K562 (cell line): ENCODE data around the gene NDUFC2. TPM values are rescaled to one million over a fixed set of nuclear protein-coding genes. Genes with fewer than 3 reads are reported as not detected.

Experiments
- CBX3 ChIP-seq, 2 experiments: IDR thresholded peaks; 1 replicate in 1 of 2; 2 replicates in 1 of 2; pipeline ENCODE4 v1.6.1; 2012; ENCODE audit warnings: inconsistent platforms in 2 of 2, low read length in 2 of 2, borderline replicate concordance in 1 of 2, control low read depth in 1 of 2
- ETV1 ChIP-seq: fragments of 450-650 bp; conservative IDR thresholded peaks from 2 replicates; pipeline ENCODE4 v1.6.1; 2016; ENCODE audit warnings: missing genetic modification characterization, control low read depth, low read depth, missing compliant biosample characterization
- FOSL1 ChIP-seq: fragments of 200-800 bp; sonication (Bioruptor generic); conservative IDR thresholded peaks from 2 replicates; pipeline ENCODE4 v1.6.1; 2016; ENCODE audit warnings: missing genetic modification characterization, missing compliant biosample characterization
- FOXJ2 ChIP-seq: fragments of 200-800 bp; sonication (Bioruptor generic); IDR thresholded peaks from 2 replicates; pipeline ENCODE4 v1.6.1; 2016; ENCODE audit warnings: missing genetic modification characterization, missing compliant biosample characterization
- HDAC2 ChIP-seq: fragments of 450-650 bp; IDR thresholded peaks from 2 replicates; pipeline ENCODE4 v1.6.1; 2016; ENCODE audit warnings: mild to moderate bottlenecking
- JUNB ChIP-seq: fragments of 450-650 bp; formaldehyde crosslinking; conservative IDR thresholded peaks from 2 replicates; pipeline ENCODE4 v1.4.0; 2020; ENCODE audit warnings: mild to moderate bottlenecking
- MEF2D ChIP-seq: conservative IDR thresholded peaks from 2 replicates; pipeline ENCODE4 v1.6.1; 2016; ENCODE audit warnings: low read depth, missing genetic modification characterization, missing compliant biosample characterization
- MYNN ChIP-seq, 2 experiments: sonication (generic); formaldehyde crosslinking in 1 of 2; IDR thresholded peaks; 2 replicates each; pipeline versions ENCODE4 v1.5.0 to v1.6.1; 2016 to 2020; ENCODE audit warnings: antibody characterized with exemption in 1 of 2, missing genetic modification reagents in 1 of 2
- POU5F1 ChIP-seq: fragments of 150-350 bp; IDR thresholded peaks from 2 replicates; pipeline ENCODE4 v1.6.1; 2014; ENCODE audit warnings: borderline replicate concordance, low read length, low read depth, mild to moderate bottlenecking; ENCODE audit not compliant: partially characterized antibody
- SMAD3 ChIP-seq: fragments of 450-650 bp; formaldehyde crosslinking; conservative IDR thresholded peaks from 2 replicates; pipeline ENCODE4 v1.4.0; 2020; ENCODE audit warnings: mild to moderate bottlenecking
- SUPT5H ChIP-seq: fragments of 450-650 bp; IDR thresholded peaks from 2 replicates; pipeline ENCODE4 v1.6.1; 2016
- TAF1 ChIP-seq: IDR thresholded peaks from 2 replicates; pipeline ENCODE4 v1.6.1; 2011; ENCODE audit warnings: mild to moderate bottlenecking, low read length, moderate library complexity; ENCODE audit not compliant: insufficient read depth, control insufficient read depth, severe bottlenecking; ENCODE audit errors: extremely low read depth
- TEAD4 ChIP-seq, 2 experiments: sonication (generic) in 1 of 2; formaldehyde crosslinking in 1 of 2; IDR thresholded peaks; 2 replicates each; pipeline versions ENCODE4 v1.6.1 to v1.8.0; 2012 to 2022; ENCODE audit warnings: borderline replicate concordance in 1 of 2, inconsistent platforms in 1 of 2, low read length in 1 of 2, mild to moderate bottlenecking in 1 of 2, missing genetic modification reagents in 1 of 2
- TRIM24 ChIP-seq, 2 experiments: fragments of 450-650 bp; IDR thresholded peaks; 2 replicates each; pipeline ENCODE4 v1.6.1; 2016
- ZNF124 ChIP-seq: sonication (generic); formaldehyde crosslinking; IDR thresholded peaks from 2 replicates; pipeline ENCODE4 v1.8.1; 2022; ENCODE audit warnings: missing genetic modification reagents
- ZNF449 ChIP-seq: fragments of 250-450 bp; sonication (Bioruptor Pico); IDR thresholded peaks from 2 replicates; pipeline ENCODE4 v1.8.0; 2022; ENCODE audit warnings: moderate library complexity, mild to moderate bottlenecking, inconsistent platforms
- ZNF57 ChIP-seq: fragments of 450-650 bp; formaldehyde crosslinking; IDR thresholded peaks from 2 replicates; pipeline ENCODE4 v1.4.0; 2020; ENCODE audit warnings: mild to moderate bottlenecking, moderate library complexity
- ZNF707 ChIP-seq: fragments of 250-450 bp; sonication (Bioruptor Pico); conservative IDR thresholded peaks from 2 replicates; pipeline ENCODE4 v1.8.0; 2022; ENCODE audit warnings: inconsistent platforms, mild to moderate bottlenecking, moderate library complexity
- ZNF780A ChIP-seq: fragments of 250-450 bp; sonication (Bioruptor Pico); IDR thresholded peaks from 2 replicates; pipeline ENCODE4 v1.5.0; 2021; ENCODE audit warnings: mild to moderate bottlenecking
- polyA plus RNA-seq, 8 experiments: library from polyadenylated mRNA; depleted of rRNA in 4 of 8; stranded (reverse) in 5 of 8; unstranded in 3 of 8; fragments of >200 nt; fragmentation: Nextera tagmentation in 2 of 8; fragmentation: Illumina TruSeq in 1 of 8; extraction: Ambion mirVana in 2 of 8; extraction: Trizol in 1 of 8; gene quantifications; 2 replicates each; pipeline versions ENCODE4 v1.2.1 to v1.2.3, GENCODE V29; 2011 to 2014; ENCODE audit warnings: inconsistent platforms in 1 of 8, missing spikeins in 1 of 8
- total RNA-seq, 7 experiments: library from RNA; depleted of rRNA in 6 of 7; stranded (reverse); fragments of >200 nt in 6 of 7; fragmentation: Illumina TruSeq in 2 of 7; extraction: Trizol in 2 of 7; gene quantifications; 2 replicates each; pipeline versions ENCODE4 v1.2.1 to v1.2.3, GENCODE V29; 2011 to 2021; ENCODE audit warnings: low replicate concordance in 1 of 7
- TF ChIP-seq, protein P1 (sequence below): fragments of 250-450 bp; sonication (Bioruptor Pico); IDR thresholded peaks from 2 replicates; pipeline ENCODE4 v1.5.0; 2020; ENCODE audit warnings: mild to moderate bottlenecking
- TF ChIP-seq, protein P2 (sequence below), 3 experiments: fragments of 200-800 bp in 1 of 3; sonication (Bioruptor generic) in 1 of 3; sonication (generic) in 1 of 3; formaldehyde crosslinking in 1 of 3; IDR thresholded peaks; 2 replicates each; pipeline versions ENCODE4 v1.6.1 to v1.8.0; 2016 to 2022; ENCODE audit warnings: mild to moderate bottlenecking in 2 of 3, missing compliant biosample characterization in 2 of 3, missing genetic modification characterization in 2 of 3, missing genetic modification reagents in 1 of 3
- TF ChIP-seq, protein P3 (sequence below): fragments of 250-450 bp; sonication (Bioruptor Pico); IDR thresholded peaks from 2 replicates; pipeline ENCODE4 v1.8.0; 2021; ENCODE audit warnings: borderline replicate concordance, mild to moderate bottlenecking, moderate library complexity; ENCODE audit not compliant: poor library complexity, severe bottlenecking

Gene NDUFC2
- total and polyA plus RNA-seq, 9 of the 15 experiments (the other 6 are each of a cell fraction or from before 2014, with no cell fraction given) = 168 to 1,119 (median 442) TPM

- TF ChIP-seq, protein P1, sequence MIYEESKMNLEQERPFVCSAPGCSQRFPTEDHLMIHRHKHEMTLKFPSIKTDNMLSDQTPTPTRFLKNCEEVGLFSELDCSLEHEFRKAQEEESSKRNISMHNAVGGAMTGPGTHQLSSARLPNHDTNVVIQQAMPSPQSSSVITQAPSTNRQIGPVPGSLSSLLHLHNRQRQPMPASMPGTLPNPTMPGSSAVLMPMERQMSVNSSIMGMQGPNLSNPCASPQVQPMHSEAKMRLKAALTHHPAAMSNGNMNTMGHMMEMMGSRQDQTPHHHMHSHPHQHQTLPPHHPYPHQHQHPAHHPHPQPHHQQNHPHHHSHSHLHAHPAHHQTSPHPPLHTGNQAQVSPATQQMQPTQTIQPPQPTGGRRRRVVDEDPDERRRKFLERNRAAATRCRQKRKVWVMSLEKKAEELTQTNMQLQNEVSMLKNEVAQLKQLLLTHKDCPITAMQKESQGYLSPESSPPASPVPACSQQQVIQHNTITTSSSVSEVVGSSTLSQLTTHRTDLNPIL (CRISPR knock-in tag) = no peak
- TF ChIP-seq ZNF449 (CRISPR knock-in tag) (no peak; the same call in 1 of the 2 replicates), CBX3 (IDR thresholded peaks at IDR 0.05; ENCODE audit: borderline replicate concordance in 1 of 2, low read length in 2 of 2) (no peak), FOXJ2 (tag) (peak; percentile 25; the same call in 1 of the 2 replicates), SUPT5H (peak; percentile 63; the same call in 1 of the 2 replicates), ETV1 (tag) (0 out of 2 replicates have a peak, but pooled peaks have one; percentile 3), TEAD4 (IDR thresholded peaks at IDR 0.05; ENCODE audit: low read length) (peak; percentile 62), TEAD4 (CRISPR knock-in tag; IDR thresholded peaks at IDR 0.05; ENCODE audit: borderline replicate concordance) (no peak), POU5F1 (no peak), ZNF57 (CRISPR knock-in tag) (no peak), MYNN (IDR thresholded peaks at IDR 0.05) (no peak), MYNN (CRISPR knock-in tag; IDR thresholded peaks at IDR 0.05) (no peak), MEF2D (tag) (no peak), FOSL1 (peak; percentile 66), SMAD3 (peak; percentile 71; the same call in 1 of the 2 replicates), ZNF780A (CRISPR knock-in tag) (no peak), TAF1 (peak; percentile 37), TRIM24 (IDR thresholded peaks at IDR 0.05) (peak in 1 of 2 experiments; percentile 57; a peak in 2 of 4 replicates), HDAC2 (0 out of 2 replicates have a peak, but pooled peaks have one; percentile 46), ZNF707 (CRISPR knock-in tag) (no peak), JUNB (no peak), ZNF124 (CRISPR knock-in tag) (no peak)
- TF ChIP-seq, protein P2, sequence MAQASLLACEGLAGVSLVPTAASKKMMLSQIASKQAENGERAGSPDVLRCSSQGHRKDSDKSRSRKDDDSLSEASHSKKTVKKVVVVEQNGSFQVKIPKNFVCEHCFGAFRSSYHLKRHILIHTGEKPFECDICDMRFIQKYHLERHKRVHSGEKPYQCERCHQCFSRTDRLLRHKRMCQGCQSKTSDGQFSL (CRISPR knock-in tag; IDR thresholded peaks at IDR 0.05) = no peak
- TF ChIP-seq, protein P2 (tag; IDR thresholded peaks at IDR 0.05) = peak in 1 of 2 experiments; percentile 70; a peak in 1 of 4 replicates
- TF ChIP-seq, protein P3, sequence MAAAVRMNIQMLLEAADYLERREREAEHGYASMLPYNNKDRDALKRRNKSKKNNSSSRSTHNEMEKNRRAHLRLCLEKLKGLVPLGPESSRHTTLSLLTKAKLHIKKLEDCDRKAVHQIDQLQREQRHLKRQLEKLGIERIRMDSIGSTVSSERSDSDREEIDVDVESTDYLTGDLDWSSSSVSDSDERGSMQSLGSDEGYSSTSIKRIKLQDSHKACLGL (CRISPR knock-in tag) = no peak
These were observed 28.5 kb downstream of the NDUFC2 start (continued) for GRCh38 chr11:78050964-78051831.
